Stimulated activated CD8-positive, alpha-beta memory T cell treated with anti-CD3 and anti-CD28 coated beads, Interleukin-4, amount 100 ng/mL, for 1 hour (primary cell): Measurements from ENCODE around the gene PLAC1.

Experiments used
- DNase-seq, 2 donors: peaks; one replicate each; pipeline ENCODE4 v3.0.0-alpha.2; 2020; ENCODE audit warnings: low read depth in 2 of 2, low spot score in 1 of 2

Gene PLAC1

GRCh38 chrX:134671294-134671693 is 13.0 kb upstream of the PLAC1 start:
- no peak for DNase-seq

GRCh38 chrX:134670134-134670924 is 12.1 kb upstream of the PLAC1 start:
- no peak for DNase-seq

- DNase-seq, result no peak
Measured at GRCh38 chrX:134669378-134670098, 11.3 kb upstream of the PLAC1 start.

GRCh38 chrX:134664202-134664601 is 5.9 kb upstream of the PLAC1 start:
- DNase-seq, result no peak

GRCh38 chrX:134661295-134661694 is 3.0 kb upstream of the PLAC1 start:
- DNase-seq, result no peak

GRCh38 chrX:134660627-134661026 is 2.4 kb upstream of the PLAC1 start:
- DNase-seq, result no peak

GRCh38 chrX:134659761-134660160 is 1.5 kb upstream of the PLAC1 start:
- no peak for DNase-seq

- DNase-seq, result no peak
Measured at GRCh38 chrX:134658760-134659023, 421 bp upstream of the PLAC1 start.

- no peak for DNase-seq
Measured at GRCh38 chrX:134654398-134655012, 3.8 kb downstream of the PLAC1 start.

- no peak for DNase-seq
Measured at GRCh38 chrX:134653835-134654234, 4.4 kb downstream of the PLAC1 start.

GRCh38 chrX:134650701-134651100 is 7.6 kb downstream of the PLAC1 start:
- no peak for DNase-seq

GRCh38 chrX:134649770-134650169 is 8.5 kb downstream of the PLAC1 start:
- no peak for DNase-seq

GRCh38 chrX:134647477-134647877 is 10.8 kb downstream of the PLAC1 start:
- no peak for DNase-seq

- DNase-seq, result no peak
Measured at GRCh38 chrX:134646691-134647090, 11.6 kb downstream of the PLAC1 start.

- no peak for DNase-seq
Measured at GRCh38 chrX:134645936-134646543, 12.2 kb downstream of the PLAC1 start.

- no peak for DNase-seq
Measured at GRCh38 chrX:134642386-134642785, 15.9 kb downstream of the PLAC1 start.

- DNase-seq, result no peak
Measured at GRCh38 chrX:134641346-134641745, 16.9 kb downstream of the PLAC1 start.

GRCh38 chrX:134640914-134641313 is 17.4 kb downstream of the PLAC1 start:
- DNase-seq, result no peak

- DNase-seq, result no peak
Measured at GRCh38 chrX:134636851-134637250, 21.4 kb downstream of the PLAC1 start.

GRCh38 chrX:134634691-134635090 is 23.6 kb downstream of the PLAC1 start:
- no peak for DNase-seq

- DNase-seq, result no peak
Measured at GRCh38 chrX:134633832-134634231, 24.4 kb downstream of the PLAC1 start.

- no peak for DNase-seq
Measured at GRCh38 chrX:134633394-134633793, 24.9 kb downstream of the PLAC1 start.
